Activated CD8-positive, alpha-beta memory T cell treated with anti-CD3 and anti-CD28 coated beads for 1 hour (primary cell): ENCODE results near the gene CNNM4.
A peak's percentile ranks its signal among the peaks of the same experiment; 100 is the strongest.

Experiments
- DNase-seq, 2 donors: peaks; one replicate each; pipeline ENCODE4 v3.0.0-alpha.2; 2020; ENCODE audit warnings: low read depth in 1 of 2; ENCODE audit errors: extremely low read depth in 1 of 2

CNNM4 gene

DNA sequence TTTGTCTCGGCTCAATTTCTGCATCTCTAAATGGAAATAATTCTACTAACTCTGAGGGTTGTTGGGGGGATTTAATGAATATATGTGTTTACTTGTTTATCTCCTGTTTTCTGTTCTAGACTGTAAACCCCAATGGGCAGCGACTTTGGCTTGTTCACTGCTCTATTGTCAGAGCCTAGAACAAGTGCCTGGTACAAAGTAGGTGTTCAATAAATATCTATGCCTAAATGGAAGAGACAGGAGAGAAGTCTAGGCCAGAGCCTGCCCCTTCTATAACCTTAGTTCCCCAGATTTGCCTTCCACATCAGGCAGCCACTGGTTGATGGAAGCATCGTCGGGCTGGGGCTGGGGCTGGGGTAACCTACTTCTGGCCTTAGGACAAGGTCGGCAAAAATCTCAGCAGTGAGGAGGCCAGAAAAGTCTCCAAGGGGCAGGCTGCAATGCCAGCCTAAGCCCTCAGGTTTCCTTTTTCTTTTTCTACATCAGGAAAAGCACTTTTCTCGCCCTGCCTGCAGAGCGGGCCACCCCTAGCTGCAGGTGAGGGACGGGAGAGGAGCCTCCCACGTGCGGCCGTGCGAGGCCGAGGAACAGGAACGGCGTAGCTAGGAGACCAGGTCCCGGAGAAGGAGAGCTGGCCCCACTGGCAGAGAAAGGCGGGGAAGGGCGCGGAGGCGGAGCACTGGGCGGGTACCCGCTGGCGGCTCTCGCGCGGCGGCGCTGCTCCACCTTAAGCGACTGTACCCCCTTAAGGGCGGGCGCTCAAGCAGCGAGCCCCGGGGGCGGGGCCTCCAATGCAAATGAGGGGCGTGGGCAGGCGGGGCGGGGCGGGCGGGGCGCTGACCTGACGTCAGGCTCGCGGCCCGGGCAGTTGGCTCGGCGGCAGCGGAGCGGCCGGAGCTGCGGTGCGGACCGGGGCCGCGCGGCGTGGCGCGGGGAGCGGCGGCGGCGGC lies at the start of gene CNNM4:
Gene CNNM4, plus strand, starts transcription at position 867 of the 950 bp plus-strand sequence. CDS start 98 bp downstream, outside the sequence.
- DNase-seq: peak; percentile 72 to 84

DNA sequence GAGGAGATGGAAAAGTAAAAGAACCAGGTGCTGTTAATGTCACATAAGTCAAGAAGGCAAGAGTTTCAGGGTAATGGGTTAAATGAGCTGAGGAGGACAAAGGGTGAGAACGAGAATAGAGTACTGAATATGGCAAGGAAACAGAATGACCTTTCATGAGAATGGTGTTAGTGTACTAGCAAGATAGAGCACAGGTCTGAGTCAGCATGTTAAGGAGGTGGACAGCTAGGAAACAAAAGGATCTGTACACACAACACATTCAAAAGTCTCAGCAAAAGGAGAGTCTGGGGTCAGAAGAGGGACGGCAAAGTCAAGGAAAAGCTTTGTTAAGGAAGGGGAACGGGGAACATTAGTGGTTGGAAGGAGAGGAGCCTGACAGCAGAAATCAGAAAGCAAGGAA lies 49.7 kb upstream of the CNNM4 start:
- DNase-seq: no peak

DNA sequence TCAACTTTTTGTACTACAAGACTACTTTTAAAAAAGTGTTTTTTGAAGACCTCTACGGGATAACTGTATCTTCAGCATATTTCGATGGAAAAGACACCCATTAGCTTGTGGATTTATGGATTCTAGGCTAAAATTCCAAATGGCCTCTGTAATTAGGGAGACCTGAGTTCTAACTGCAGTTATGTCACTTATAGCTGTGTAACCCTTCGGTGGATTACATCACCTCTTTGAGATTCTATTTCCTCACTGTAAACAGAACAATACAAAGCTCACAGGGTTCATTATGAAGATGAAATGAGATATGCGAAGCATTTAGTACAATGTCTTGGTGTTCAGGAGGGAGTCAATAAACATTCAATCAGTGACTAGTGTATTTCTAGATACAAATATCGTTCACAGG lies 45.0 kb upstream of the CNNM4 start:
- no peak for DNase-seq

DNA sequence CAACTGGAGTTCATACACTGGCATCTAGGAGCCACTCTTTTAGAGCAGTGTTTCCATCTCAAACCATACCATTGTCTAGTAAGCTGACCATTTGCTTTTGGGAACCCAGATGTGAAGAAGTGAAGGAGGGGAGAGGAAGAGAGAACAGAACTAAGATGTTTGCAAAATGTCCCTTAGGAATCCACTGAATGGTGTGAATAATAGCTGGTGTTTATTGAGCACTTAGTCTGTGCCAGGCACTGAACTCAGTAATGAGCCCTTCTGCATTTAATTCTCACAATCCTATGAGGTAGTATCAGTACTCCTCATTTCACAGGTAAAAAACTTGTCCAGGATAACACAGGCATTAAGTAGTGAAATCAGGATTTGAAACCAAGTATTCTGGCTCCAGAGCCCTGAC lies 44.3 kb upstream of the CNNM4 start:
- no peak for DNase-seq

DNA sequence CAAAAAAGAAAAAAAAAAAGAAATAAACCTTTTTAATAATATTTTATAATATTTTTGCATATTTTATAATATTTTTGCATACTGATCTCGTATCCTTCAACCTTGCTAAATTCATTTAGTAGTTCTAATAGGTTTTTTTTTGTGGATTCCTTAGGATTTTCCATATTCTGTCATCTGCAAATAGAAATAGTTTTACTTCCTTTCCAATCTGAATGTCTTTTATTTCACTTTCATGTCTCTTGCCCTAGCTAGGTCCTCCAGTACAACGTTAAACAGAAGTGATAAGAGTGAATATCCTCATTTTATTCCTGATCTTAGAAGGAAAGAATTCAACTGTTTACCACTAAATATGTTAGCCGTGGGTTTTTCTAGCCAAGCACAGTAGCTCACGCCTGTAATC lies 34.6 kb upstream of the CNNM4 start:
- no peak for DNase-seq

DNA sequence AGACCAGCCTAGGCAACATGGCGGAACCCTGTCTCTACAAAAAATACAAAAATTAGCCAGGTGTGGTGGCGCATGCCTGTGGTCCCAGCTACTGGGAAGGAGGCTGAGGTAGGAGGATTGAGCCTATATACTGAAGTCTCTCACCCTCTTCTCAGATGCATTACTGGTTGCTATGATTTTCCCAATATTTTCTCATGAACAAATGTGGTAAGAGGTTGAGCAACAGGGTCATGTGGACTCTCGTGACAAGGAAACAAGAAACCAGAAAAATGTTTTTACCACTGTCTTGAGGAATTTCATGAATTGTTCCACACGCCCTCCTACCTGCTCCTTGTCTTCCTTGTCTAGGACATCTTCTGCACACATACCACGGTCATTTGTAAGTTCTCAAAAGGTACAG lies 33.3 kb upstream of the CNNM4 start:
- no peak for DNase-seq

DNA sequence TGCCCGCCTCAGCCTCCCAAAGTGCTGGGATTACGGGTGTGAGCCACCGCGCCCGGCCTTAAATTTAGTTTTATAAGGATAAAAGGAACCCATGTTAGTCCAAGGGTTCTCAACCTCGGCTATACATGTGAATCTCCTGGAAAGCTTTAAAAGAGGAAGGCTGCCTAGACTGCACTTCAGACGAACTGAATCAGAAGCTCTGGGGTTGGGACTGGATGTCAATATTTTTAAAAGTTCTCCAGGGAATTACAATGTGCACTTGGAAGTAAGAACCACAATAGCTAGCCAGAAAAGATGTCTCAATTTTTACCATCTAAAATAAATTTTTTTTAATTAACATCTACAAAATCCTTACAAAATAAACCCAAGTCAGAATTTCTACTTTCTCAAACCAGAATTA lies 31.0 kb upstream of the CNNM4 start:
- no peak for DNase-seq

DNA sequence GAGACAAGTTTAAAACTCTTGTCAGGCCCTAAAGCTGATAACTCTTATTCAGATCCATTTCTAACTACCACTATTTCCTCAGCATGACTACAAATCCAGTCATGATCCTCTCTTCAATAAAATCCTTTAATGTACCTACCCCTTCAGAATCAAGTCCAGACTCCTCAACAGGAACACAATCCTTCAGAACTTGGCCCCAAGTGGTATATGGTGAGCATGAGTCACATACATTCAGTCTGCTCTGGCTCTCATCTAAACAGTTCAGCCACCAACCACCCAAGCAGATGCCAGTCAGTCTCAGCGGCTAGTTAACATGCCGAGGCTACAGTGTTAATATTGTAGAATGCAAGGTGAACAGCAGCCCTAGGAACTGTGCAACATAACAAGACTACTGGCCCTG lies 30.5 kb upstream of the CNNM4 start:
- no peak for DNase-seq

DNA sequence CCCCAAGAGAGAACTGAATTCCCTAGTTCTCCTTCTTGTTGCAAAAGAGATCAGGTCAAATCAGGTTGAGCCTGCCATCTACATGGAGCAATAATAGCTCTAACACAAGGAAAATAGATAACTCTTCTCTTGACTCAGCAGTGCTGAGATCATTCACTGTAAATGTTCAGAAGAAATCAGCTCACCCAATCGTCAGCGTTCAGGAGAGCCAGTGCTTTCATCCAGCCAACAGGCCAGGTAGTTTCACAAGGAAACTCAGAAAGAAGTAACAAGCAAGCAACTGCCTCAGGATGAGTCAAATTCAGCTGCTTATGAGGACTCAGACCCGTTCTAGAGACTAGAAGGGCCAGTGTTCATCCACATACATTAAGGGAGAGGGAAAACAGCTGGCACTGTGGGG lies 26.8 kb upstream of the CNNM4 start:
- no peak for DNase-seq

DNA sequence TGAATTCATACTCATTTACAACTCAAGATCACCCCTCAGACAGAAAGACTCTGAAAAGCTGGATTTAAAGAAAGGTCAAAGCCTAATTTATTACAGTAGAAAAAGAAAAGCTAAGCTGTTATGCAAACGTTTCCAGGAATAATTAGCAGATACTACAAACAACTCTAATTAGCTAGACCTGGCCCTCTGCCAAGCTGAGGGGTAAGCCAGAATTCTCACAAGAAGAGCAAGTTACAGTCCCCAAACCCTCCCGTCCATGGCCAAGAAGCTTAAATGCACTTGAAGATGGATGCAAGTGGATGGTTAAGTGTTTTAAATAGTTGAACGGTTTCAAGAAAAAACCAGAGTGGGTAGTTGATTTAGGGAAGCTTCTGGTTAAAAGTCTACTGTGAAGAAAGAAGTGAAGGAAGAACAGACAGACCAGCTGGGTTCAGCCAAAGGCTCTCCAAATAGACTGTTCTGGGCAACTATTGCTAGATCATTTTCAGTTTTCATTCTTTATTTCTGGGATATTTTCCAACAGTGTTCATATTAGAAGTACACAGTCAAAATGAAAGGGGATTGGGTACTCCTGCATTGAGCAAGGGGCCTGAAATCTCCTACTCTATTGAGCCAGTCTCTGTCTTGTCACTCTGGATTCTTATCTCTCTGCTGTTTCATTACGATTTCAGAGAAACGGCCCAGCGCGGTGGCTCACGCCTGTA lies 25.7 kb upstream of the CNNM4 start:
- no peak for DNase-seq

DNA sequence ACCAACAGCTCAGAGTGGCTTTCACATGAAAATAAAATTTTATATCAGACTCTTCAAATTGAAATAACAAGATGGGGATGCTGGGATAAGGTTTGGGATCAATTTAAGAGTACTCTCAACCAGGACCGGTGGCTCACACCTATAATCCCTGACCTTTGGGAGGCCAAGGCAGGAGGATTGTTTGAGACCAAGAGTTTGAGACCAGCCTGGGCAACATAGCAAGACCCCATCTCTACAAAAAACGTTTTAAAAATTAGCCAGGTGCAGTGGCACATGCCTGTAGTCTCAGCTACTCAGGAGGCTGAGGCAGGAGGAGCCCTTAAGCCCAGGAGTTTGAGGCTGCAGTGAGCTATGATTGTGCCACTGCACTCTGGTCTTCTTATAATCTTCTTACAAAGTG lies 23.5 kb upstream of the CNNM4 start:
- DNase-seq: no peak

DNA sequence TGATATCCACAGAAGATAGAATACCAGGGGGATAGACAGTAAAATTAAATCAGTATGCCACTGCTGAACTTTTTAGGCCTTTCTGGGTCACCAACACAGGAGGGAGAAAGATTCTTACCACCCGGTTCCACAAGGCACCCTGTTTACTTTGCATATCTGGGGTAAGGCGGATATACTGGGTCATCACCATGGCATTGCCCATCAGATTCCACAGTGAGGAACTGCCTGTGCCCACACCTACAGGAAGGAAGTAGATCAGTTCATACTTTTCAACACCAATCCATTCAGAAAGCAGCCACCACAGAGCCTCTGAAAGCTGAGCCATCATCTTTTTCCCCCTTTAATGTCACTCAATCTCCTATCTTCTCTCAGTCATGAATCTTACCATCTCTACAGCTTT lies 22.9 kb upstream of the CNNM4 start:
- no peak for DNase-seq

DNA sequence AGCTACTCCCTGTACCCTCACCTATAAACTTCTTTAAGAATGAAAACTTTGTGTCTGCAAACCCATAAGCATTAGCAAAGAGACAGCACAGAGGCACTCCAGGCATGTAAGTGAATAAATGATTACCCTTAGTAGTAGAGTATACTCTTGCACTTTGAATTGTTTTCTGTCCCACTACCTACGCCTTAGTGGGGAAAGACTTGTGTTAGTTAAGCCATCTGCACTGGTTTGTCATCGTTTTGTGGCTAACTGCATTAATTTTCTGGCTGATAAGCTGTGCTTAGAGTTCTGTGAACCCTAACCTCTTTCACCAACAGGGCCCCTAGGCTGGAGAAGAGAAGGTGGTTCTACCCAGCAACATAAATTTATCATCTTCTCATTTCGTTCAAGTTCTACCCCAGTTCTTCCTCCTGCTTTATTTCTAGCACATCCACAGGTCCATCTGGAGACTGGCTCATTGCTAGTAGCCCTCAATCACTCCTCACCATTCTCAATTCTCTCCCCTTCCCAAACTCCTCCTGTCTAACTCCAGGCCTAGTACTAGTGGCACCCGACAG lies 21.5 kb upstream of the CNNM4 start:
- no peak for DNase-seq

DNA sequence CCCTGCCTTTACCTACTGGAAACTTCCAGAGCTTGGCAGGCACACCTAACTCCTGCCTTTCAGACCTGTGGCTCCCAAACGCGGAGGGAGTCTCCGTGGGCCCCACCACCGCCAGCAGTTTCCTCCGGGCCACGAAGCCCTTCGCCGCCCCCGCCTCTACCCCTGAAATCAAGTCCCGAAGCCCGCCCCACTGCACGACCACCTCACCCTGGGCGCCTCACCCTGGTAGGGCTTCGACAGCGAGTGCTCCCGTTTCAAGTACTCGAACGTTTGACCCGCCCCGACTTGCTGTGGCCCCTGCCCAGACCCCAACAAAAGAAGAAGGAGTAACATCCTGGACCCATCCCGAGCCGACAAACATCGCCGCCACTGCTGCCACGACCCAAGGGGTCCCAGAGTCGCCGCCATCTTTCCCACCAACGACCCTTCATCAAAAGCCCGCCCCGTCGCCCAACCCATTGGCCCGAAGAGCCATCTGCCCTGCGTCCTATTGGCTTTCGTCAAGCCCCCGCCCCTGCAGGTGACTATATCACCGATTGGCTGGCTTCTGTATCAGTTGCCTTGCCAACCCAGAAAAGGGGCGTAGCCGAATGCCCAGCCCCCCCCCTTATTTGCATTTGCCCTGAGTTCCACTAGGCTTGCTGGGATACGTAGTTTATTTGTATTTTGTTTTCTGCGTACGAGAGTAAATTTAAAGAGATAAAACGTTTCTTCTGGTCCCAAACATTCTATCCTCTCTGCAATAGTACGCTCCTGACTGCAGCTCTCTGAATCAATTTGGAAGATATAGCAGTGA lies 20.9 kb upstream of the CNNM4 start, which contains the start of gene LMAN2L:
Gene LMAN2L, minus strand, starts transcription at position 432 of the 796 bp plus-strand sequence. Its CDS starts 24 bp downstream, at position 408.
- DNase-seq: peak; percentile 87 to 91

DNA sequence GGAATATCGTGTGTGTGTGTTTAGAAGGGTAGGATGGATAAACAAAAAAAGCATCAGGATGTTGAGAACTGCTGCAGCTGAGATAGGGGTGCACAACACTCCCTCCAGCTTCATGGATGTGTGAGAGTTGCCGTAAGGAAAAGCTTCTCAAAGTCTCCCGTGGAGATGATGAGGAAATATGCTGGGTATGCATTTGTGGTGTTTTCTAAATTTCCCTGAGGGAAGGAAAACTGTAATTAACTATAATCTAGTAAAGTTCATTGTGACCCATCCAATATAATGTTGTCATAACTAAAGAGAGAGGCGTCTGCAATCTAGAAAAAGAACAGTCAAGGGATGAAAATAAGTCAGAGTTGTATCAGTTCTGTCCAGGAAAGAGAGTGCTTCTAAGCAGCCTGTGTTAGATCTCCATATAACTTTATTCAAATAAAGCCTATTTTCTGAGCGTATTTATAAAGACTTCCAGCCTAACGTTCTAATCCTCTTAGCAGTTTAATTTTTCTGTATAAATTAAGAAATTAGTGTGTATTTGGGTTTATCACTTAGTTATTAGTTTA lies 13.6 kb upstream of the CNNM4 start:
- no peak for DNase-seq

DNA sequence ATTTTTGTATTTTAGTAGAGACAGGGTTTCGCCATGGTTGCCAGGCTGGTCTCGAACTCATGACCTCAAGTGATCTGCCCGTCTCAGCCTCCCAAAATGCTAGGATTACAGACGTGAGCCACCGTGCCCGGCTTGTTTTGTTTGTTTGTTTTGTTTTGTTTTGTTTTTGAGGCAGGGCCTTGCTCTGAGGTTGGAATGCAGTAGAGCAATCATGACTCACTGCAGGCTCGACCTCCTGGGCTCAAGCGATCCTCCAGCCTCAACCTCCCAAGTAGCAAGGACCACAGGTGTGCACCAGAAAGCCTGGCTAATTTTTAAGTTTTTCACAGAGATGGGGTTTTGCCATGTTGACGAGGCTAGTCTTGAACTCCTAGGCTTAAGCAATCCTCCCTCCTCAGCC lies 8.9 kb upstream of the CNNM4 start:
- no peak for DNase-seq

DNA sequence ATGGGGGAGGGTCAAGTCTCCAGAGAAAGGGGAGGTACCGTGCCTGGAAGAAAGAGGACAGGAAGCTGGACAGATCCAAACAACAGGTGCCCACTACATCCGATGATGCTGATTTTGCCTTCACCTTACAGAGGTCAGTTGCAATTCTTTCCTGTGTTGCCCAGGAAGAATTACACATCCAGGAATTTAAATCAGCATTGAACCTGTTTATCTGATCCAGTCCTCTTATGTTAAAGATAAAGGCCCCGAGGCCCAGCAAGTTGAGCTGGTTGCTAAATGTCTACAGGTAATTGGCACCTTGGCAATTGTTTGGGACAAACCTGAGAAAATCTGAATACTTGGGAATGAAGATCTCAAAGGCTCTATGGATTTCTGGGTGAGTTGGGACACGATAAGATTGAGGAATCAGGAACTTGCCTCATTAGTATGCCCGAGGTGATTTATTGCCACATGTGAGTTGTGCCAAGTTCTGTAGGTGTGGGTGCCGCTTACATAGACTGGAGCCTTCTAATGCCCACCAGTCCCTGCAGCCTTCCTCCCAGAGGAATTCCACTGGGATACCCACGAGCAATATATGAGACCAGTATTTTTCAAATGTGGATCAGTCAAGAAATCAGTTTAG lies 6.9 kb upstream of the CNNM4 start:
- DNase-seq: no peak

DNA sequence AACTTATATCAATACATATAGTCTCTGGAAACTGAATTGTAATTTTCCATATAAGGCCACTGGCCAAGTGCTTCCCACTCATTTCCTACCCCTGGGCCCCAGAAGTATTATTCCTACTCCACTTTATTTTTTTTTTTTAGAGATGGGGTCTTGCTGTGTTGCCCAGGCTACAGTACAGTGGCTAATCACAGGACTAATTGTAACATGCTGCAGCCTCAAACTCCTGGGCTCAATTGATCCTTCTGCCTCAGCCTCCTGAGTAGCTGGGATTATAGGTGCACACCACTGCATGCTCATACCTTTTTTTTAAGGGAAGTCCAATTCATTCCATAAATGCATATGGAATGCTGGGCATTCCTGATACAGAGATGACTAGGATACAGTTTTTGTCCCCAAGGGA lies 6.4 kb upstream of the CNNM4 start:
- DNase-seq: no peak

DNA sequence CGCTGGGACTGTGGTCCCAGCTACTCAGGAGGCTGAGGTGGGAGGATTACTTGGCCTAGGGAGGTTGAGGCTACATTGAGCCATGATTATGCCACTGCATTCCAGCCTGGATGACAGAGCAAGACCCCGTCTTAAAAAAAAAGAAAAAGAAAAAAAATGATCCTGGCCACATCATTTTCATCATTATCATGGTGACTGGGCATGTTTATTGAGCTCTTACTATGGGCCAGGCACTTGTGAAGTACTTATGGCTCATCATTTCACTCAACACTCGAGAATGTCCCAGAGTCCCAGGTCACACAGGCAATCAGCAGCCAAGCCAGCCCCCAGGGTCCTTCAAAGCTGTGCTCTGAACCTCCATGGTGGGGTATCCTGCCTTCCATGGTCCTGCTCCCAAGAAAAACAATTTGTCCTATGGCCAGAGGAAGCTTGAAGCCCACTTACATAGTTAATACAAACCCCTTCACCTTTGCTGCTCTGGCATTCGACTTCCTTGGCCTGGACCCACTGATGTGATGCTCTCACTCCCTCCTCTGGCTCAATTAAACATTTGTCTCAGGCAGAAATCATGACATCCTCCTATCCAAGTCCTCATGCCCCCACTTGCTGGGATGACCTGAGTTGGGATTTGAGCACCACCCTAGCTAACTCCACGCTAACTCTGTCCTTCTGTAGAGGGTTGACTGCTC lies 3.8 kb upstream of the CNNM4 start:
- no peak for DNase-seq

DNA sequence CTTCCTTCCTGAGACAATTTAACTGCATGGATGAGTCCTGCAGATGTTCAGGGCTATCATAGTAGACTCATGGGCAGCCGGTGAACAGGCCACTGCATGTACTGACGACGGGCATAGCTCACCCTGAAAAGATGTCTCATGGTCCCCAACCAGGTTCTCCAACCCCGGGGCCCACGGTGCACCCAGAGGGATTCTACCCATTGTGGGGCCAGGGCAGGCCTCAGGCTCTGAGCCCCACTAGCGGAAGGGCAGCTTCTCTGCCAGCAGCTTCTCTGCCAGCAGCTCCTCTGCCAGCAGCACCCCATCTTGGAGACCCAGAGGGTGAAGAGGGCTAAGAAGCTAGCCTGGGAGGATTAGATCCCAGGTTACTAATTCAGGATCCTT lies 3.2 kb upstream of the CNNM4 start:
- no peak for DNase-seq
